HG02981 (cell line): ENCODE measurements around the gene HTR1B.

Experiments
- ATAC-seq: cut with Tn5 transposase; IDR thresholded peaks from one replicate; pipeline ENCODE4 v1.9.1; 2021; ENCODE audit warnings: mild to moderate bottlenecking, moderate library complexity; ENCODE audit not compliant: unreplicated experiment

The HTR1B gene, protein sequence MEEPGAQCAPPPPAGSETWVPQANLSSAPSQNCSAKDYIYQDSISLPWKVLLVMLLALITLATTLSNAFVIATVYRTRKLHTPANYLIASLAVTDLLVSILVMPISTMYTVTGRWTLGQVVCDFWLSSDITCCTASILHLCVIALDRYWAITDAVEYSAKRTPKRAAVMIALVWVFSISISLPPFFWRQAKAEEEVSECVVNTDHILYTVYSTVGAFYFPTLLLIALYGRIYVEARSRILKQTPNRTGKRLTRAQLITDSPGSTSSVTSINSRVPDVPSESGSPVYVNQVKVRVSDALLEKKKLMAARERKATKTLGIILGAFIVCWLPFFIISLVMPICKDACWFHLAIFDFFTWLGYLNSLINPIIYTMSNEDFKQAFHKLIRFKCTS

DNA sequence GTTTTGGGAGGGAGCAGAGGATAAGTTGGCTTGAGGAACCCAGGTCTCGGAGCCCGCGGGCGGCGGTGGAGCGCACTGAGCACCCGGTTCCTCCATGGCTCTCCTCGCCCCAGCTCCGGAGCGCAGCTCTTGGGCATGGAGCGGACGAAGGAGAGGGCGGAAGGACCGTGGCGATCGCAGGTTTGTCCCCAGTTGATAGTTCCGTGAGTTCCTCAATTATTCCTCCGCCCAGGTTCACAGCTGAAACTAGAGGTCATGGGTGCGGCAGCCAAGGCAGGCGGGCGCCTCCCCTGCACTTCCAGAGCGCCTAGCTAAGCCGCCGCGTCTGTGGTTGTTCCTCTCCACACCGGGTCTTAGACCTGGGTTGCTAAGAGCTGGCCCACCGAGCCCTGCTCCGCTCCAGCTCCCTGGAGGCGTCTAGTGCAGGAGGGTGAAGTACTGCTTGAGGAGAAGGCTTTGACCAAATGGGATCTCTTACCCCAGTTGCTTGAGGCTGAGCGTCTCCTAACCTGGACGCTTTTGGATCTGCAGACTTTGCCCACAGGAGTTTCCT, at the start of gene HTR1B:
Gene HTR1B (minus strand): TSS at position 184 of the 553 bp plus-strand sequence. CDS start 88 bp downstream, at position 96.
- no peak for ATAC-seq

DNA sequence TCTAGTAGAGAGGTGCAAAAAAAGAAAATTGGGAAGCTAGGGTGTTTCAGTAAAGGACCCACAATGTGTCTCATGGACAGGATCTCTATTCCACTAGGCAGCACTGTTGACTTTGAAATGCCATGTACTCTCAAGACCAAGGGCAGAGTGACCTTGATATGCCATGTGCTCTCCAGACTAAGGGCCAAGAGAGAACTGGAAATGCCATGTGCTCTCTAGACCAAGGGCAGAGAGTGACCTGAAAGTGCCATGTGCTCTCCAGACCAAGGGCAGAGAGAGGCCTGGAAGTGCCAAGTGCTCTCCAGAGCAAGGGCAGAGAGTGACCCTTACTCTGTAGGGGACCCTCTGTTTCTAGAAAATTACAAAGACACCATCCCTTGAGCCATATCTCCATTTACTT, 49.3 kb upstream of the HTR1B start:
- no peak for ATAC-seq

DNA sequence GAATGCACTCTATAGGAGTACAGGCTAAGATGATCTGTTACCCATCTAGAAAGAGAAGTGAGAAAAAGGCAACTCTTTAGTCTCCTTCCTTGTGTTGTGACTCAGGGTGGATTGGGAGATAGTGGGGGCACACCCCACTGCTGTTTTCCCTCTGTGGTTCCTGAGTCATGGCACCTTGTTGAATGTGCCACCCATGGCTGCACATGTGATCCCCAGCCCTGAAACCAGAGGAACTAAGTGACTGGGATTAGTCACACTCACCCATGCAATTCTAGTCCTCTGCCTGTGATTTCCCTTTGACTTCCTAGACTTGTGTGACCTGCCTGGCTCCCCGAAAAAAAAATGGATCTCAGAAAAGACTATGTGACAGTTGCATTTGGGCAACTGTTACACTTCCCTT, 48.6 kb upstream of the HTR1B start:
- no peak for ATAC-seq

DNA sequence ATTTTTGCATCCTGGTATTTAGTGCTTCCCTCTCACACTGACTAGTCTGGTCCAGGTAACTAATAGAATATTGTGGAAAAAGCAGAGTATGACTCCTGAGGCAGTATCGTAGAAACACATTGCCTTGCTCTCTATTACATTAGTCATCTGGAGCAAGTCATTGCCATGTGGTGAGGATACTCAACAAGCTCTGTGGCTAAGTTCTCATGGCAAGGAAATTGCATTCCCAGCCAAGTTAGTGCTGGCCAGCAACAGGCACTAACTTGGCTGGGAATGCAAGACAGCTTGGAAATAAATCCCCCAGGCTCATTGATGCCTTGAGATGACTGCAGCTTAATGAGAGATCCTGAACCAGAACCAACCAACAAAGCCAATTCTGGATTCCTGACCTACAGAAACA, 39.7 kb upstream of the HTR1B start:
- no peak for ATAC-seq

DNA sequence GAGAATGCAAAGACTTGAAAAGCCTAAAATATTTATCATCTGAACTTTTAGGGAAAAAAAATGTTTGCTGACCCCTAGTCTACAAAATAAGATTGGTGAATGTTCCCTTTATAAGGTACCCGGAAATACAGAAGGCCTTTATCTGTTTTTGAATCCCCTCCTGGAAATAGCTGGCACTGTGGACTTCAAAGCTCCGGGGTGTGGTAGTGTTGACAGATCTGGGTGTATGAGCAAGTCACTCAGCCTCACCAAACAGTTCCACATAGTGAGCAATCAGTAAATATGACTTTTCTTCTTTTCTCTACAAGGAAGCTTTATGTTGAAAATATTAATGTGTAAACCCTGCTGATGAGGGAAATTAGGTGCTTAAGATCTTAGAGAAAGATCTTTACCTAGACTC, 29.2 kb upstream of the HTR1B start:
- ATAC-seq: no peak

DNA sequence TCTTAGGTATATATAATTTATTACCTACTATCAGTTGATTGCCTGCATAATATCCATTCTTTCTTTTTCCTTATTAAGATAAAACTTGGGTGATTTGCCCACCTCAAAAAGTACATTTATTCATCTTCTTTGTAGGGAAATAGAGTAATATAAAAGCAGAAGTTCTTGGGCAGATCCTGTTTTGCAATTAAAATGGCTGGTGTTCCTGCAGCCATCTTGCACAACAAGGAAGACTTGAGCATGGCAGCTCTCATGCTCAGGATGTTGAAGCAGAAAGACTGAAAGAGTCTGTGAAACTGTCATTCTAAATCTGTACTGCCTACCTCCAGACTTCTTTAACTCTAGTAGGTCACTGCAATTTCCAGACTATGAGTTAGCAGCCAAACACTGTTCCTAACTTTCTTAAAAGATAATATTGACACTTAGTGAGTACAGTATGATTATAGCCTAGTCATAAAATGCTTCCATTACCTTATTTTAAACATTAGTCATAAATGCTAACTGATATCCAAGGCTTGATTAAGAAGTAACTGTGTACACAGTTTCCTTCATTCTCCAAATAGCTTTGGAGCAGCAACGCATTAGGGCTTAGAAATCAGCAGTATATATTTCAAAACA, 24.6 kb upstream of the HTR1B start:
- no peak for ATAC-seq

DNA sequence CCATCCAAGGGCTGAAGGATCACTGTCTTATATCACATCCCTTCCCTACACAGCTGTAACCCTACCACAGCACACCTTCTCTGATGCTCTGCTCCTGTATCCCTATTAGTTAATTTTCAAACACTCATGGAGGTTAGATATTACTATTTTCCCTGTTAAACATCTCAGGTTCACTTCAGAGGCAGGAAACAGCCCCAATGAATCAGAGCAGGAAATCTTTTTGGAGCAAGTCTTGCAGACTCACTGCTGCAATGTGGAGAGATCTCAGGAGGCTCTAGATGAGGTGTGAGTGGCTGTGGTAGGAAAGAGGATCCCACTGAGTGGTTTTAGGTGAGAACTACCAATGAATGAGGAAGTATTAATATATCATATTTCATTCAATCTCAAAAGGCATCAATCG, 19.7 kb upstream of the HTR1B start:
- no peak for ATAC-seq

DNA sequence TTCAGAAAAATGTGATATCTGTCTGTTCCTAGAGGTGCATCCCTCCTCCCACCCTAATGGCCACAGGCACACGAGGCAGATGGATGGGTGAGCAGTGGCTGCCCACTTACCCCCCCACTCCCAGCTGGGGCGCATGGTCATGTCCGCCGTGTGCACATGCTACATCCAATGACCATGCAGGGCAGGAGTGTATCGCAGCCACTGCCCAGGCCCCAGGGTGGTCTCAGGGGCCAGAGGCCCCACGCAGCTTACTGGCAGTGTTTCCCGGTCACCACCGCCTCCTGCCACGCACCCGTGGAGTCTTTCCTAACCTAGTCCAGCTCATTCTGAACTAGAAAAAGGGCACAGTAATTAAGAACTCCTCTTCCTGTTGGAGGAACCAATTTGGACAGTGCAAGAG, 11.7 kb upstream of the HTR1B start:
- ATAC-seq: no peak

DNA sequence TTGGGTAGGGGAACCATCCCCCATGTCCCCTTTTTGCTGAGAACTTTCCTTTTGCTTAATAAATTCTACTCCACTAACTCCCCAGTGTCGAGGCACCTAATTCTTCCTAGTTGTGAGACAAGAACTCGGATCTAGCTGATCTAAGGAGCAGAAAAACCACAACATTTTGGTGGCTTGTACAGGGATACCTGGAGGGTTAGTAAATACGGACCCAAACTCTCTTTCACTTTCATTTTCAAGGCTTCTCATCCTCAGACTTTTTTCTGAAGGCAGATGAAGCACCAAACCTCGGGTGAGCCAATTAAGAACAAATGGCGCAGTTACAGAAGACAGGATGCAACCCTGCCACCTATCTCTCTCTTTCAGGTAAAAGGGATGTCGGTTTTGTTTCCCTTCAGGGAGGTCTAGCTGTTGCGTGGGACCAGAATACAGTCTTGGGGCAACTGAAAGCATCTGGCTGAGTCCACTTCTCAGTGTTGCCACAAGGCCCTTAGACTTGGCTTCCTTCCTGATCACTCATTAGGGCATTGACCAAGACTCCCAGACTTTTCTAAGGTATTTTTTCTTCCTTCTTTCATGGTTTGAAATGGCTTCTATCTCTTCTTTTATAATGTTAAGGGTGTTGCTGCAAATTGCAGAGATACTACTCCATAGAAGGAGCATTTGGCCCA, 11.1 kb upstream of the HTR1B start:
- ATAC-seq: no peak

DNA sequence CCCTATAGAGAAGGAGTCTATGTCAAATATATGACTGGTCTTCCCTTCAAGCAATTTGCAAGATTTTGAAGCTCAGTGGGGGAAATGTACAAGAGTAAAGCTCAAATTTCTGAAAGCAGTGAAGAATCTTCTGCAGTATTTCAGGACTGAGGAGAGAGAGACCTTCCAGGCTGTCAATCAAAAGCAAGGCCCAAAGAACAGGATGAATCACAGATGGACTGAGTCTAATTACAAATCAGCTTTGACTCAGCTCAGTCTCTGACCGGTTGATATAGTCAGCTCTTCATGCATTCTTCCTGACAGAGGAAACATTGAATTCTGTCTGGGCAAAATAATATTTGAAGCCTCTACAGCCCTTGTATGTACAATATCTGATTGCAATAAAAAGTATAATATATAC, 7.7 kb upstream of the HTR1B start:
- ATAC-seq: no peak

DNA sequence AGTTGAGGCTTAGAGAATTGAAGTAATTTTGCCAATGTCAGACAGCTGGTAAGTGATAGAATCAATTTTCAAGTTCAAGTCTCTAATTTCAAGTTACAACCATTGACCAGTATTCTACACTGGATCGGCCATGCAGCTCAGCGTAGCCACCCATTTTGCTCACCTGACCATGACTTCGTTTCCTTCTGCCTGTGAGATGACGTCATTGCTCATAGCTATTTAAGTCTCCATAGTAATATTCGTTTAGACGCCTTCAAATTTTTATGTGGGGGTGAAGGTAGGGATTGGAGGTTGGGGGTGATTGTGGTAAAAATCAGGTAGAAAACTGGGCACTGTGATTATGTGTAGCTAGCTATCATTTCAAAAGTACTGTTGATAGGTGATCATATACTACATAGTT, 5.6 kb upstream of the HTR1B start:
- ATAC-seq: no peak

DNA sequence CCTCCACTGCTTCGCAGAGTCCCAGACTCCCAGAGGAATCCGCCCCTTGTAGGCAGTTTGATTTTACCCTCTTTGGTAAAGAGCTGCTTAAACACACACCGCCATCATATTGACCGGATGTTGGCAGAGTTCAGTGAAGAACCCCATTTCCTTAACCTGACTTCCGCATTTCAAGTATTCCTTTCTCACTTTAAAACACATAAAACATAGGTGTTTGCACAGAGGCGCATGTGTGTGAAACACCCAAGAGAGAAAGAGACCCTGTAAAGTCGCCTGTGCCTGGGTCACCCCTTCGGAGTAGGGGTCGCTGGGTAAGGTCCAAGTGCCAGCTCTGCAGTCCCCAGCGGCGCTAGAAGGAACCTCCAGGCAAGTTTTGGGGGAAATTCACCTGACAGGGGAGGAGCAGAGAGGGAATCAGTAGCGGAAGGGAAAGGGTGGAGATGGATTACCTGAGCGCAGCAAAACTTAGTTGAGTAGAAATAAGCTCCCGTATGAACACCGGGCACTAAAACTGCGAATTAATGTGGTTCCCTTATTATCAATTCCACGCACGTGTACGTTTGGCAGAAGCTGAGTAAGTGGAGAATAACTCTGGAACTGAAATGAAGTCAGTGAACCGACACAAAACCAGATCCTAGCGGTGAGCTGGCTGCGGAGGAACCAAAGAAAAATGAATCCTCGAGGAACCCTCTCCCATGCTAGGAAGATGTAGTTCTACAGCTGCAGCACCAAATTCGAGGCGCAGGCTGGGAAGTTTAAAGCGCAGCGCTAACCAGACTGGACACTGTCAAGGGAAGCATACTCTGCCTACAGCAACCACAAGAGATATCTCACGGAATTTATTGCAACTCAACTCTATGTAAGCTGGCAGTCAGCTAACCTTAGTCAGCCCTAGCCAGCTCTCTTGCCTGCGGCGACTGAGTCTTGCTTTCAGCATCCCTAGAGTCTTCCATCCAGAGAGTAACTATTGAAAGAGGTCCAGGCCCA, 3.5 kb upstream of the HTR1B start:
- ATAC-seq: peak; percentile 59

DNA sequence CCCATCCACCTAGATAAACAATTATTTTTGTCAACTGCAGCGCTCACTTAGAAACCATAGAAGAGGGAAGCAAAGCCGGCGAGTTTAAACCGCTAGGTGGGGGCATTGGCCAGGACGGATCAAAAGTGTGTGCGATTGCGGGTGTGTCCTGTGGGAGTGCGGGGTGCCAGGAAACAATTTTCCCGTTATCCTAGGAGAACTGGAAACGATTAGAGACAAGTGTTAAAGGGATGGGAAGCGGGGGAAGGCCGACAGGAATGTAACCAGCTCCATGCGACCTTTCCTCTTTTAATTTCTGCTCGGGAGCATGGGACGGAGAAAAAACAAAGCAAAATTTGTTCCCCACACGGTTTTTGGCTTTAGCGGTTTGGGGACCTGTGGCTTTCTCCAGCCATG, 2.8 kb upstream of the HTR1B start:
- peak; percentile 75 for ATAC-seq

DNA sequence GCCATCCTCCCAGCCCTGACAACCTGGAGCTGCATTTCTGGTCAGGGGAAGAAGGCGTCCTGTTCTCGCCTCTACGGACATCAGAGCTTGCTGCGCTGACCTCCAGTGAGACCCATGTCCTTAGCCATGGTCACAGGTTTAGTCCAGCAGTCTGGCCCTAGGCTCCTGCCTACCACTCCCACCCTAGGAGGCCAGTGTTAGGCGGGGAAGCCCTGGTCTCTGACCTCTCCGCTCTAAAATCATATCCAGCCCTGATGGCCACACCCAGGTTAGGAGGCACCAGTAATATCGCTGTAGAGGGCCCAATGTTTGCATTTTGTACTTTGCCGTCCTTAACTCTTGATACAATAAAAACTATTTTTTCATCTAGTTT, 1.2 kb upstream of the HTR1B start:
- ATAC-seq: no peak

DNA sequence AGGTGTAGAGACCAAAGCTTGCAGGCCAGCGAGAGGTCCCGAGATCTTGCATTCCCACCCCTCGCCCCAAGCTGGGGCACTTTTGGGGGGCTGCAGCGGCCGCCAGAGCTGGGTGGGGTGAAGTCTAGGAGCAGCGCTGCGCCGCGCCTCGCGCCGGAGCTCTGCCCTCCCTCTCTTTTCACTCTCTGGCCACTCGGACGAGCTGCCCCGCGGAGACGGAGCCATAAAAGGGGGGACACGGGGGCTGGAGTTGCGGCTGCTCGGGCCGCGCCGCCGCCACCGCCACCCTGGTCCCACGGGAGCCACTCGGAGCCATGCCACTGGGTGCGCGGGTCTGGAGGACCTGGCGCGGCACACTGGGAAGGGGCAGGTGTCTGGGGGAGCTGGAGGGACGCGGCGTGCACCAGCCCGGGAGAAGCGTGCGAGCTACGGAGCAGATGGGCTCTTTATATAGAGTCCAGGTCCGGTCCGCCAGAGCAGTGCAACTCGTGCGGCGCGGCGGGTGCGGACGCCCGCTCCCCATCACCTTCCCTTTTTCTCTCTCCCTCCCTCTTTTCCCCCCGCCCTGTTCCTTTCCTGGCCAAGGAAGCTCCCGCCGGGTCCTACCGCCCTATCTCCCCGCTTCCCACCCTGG, 687 bp upstream of the HTR1B start:
- ATAC-seq: no peak

DNA sequence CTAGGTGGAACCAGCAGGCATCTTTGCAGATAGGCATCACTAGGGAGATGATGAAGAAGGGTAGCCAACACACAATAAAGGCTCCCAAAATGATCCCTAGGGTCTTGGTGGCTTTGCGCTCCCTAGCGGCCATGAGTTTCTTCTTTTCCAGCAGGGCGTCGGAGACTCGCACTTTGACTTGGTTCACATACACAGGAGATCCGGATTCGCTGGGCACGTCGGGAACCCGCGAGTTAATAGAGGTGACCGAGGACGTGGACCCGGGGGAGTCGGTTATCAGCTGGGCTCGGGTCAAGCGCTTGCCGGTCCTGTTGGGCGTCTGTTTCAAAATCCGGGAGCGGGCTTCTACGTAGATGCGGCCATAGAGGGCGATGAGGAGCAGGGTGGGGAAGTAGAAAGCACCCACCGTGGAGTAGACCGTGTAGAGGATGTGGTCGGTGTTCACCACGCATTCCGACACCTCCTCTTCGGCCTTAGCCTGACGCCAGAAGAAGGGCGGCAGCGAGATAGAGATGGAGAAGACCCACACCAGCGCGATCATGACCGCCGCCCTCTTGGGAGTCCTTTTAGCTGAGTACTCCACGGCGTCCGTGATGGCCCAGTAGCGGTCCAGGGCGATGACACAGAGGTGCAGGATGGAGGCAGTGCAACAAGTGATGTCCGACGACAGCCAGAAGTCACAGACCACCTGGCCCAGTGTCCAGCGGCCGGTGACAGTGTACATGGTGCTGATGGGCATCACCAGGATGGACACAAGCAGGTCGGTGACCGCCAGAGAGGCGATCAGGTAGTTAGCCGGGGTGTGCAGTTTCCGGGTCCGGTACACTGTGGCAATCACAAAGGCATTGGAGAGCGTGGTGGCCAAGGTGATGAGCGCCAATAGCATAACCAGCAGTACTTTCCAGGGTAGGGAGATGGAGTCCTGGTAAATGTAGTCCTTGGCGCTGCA, 658 bp downstream of the HTR1B start:
- ATAC-seq: no peak

DNA sequence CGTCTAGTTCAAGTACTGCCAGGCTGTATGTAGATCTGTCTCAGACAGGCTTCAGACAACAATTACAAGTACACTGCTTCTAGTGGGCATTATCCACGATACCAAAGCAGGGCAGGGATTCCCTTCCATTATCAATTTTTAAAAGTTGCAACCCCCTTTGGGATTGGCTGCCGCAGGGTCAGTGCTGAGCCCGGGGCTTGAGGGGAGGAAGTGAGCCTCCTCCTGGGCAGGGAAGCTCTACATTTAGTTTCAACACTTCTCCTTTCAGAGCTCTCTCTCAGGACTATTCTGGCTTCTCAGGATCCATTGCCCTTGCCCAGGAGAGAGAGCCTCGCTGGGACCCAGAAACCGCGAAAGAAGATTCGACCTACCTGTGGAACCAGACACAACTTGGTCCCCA, 1.5 kb downstream of the HTR1B start:
- no peak for ATAC-seq

DNA sequence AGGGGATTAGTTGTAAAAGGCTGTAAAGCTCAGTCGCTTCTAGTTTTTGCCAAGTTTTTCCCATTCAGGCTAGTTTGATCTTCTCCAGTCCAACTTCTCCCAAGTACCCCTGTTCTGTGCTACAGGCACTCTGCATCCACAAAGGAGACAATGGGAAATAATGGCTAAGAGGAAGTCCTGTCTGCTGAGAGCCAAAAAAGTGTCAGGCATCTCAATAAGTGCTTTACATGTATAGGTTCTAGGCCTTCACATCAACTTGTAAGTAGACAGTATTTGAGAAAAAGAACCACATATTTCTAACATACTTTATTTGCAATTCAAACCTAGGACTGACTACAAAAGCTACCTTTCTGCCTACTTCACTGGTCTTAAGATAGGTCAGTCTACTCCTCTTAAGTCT, 4.9 kb downstream of the HTR1B start:
- ATAC-seq: no peak

DNA sequence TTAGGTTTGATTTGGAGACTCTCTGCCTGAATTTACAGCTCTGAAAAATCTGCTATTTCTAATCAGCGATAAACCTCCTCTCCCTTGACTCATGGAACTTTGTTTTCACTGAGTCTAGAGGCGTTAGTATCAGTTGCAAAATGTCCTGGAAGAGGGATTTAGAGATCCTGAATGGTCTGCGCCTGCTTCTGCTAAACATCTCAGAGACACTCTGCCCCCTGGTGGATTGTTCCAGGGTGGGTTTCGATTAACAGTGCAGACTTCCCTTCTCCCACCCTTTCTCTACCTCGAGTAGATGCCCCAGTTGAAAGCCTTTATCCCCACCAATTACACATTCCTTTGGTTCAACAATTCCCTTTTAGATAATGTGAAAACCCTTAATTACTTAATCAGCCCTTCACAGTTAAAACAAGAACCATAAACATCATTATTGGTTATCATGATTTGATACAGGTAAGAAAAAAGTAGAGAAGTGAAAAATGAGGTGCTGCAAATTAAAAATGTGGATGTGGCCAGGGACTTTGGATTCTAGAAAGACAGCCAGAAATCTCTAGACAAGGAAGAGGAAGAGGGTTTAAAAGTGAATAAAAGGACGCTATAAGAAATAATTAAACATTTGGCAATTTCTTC, 5.5 kb downstream of the HTR1B start:
- ATAC-seq: peak; percentile 80
